ENCODE measurements around the gene POU2F1.

GRCh38 chr1:167412072-167412471, 191.4 kb downstream of the POU2F1 start:
- TF ChIP-seq POLR2AphosphoS5 (IDR thresholded peaks at IDR 0.05; ENCODE audit: borderline replicate concordance, low read depth, low read length), result no peak
- TF ChIP-seq FOXP2 (optimal IDR thresholded peaks at IDR 0.05; ENCODE audit: control extremely low read depth, extremely low read length, insufficient read depth), result no peak

Data from SK-N-MC (cell line).